H1 (cell line): ENCODE measurements around the gene EIF5A2. TPM values are rescaled to one million over a fixed set of nuclear protein-coding genes. Genes with fewer than 3 reads are reported as not detected.

Source experiments
- BCL11A ChIP-seq, 2 experiments: IDR thresholded peaks; one replicate each; pipeline ENCODE4 v1.6.1; 2011; ENCODE audit warnings: low read depth in 2 of 2, low read length in 2 of 2, mild to moderate bottlenecking in 2 of 2
- CHD7 ChIP-seq: fragments of 300-600 bp; sonication (generic); IDR thresholded peaks from 2 replicates; pipeline ENCODE4 v1.7.1; 2012; ENCODE audit warnings: low read length, moderate library complexity, mild to moderate bottlenecking, inconsistent platforms; ENCODE audit not compliant: insufficient replicate concordance
- HDAC6 ChIP-seq: IDR thresholded peaks from one replicate; pipeline ENCODE4 v1.7.1; 2012; ENCODE audit warnings: low read depth, mild to moderate bottlenecking, inconsistent platforms, low read length, moderate library complexity
- NRF1 ChIP-seq: IDR thresholded peaks from 2 replicates; pipeline ENCODE4 v1.6.1; 2011; ENCODE audit warnings: mild to moderate bottlenecking, low read depth, low read length, improper control_type of control experiment
- POLR2A ChIP-seq, 2 experiments: IDR thresholded peaks; 1 replicate in 1 of 2; 2 replicates in 1 of 2; pipeline ENCODE4 v1.6.1; 2011; ENCODE audit warnings: low read depth in 2 of 2, low read length in 2 of 2, mild to moderate bottlenecking in 2 of 2; ENCODE audit errors: control extremely low read depth in 1 of 2
- POLR2AphosphoS5 ChIP-seq: IDR thresholded peaks from 2 replicates; pipeline ENCODE4 v1.6.1; 2011; ENCODE audit warnings: low read depth, low read length
- RNF2 ChIP-seq: fragments of 200-900, 300-1000 bp; sonication (generic); IDR thresholded peaks from 2 replicates; pipeline ENCODE4 v1.7.1; 2016; ENCODE audit warnings: borderline replicate concordance, low read depth, mild to moderate bottlenecking, antibody characterized with exemption, low read length; ENCODE audit not compliant: poor library complexity, severe bottlenecking; ENCODE audit errors: missing control alignments
- TCF12 ChIP-seq: IDR thresholded peaks from 2 replicates; pipeline ENCODE4 v1.6.1; 2011; ENCODE audit warnings: low read depth, mild to moderate bottlenecking, low read length
- polyA plus RNA-seq, 7 experiments: library from polyadenylated mRNA; depleted of rRNA in 3 of 7; stranded (reverse) in 5 of 7; unstranded in 2 of 7; fragments of >200 nt in 5 of 7; fragments of 200-250 nt in 2 of 7; gene quantifications; 1 replicate in 5 of 7; 2 replicates in 1 of 7; 4 replicates in 1 of 7; pipeline versions ENCODE4 v1.2.1 to v1.2.3, GENCODE V29; 2011 to 2013; ENCODE audit warnings: missing spikeins in 2 of 7, mixed read lengths in 2 of 7
- total RNA-seq: library from RNA; stranded (reverse); fragmentation: NEBNext Ultra II Directional; extraction: Animal tissue kit (Norgen Biotek cat#: 25700); gene quantifications from 2 replicates; pipeline ENCODE4 v1.2.1, GENCODE V29; 2021

The EIF5A2 gene
- total and polyA plus RNA-seq, 2 of the 8 experiments (the other 6 are each of a cell fraction or from before 2014, with no cell fraction given): 1.5 to 15.0 TPM

GRCh38 chr3:170865209-170866094 lies 43.0 kb downstream of the EIF5A2 start (continued):
- TF ChIP-seq CHD7 (peak; percentile 69), POLR2AphosphoS5 (peak; percentile 86), TCF12 (no peak), POLR2A (IDR thresholded peaks at IDR 0.05; ENCODE audit: control extremely low read depth in 1 of 2, low read depth in 2 of 2, low read length in 2 of 2) (peak; percentile 42 to 87), NRF1 (peak; percentile 9; the same call in 1 of the 2 replicates), RNF2 (no peak), BCL11A (IDR thresholded peaks at IDR 0.05; ENCODE audit: low read depth in 2 of 2, low read length in 2 of 2) (peak in 1 of 2 experiments; percentile 24), HDAC6 (no peak)
